Fibroblast of villous mesenchyme (primary cell): ENCODE data around the gene AMH. TPM values are rescaled to one million over a fixed set of nuclear protein-coding genes. Genes with fewer than 3 reads are reported as not detected.

Source experiments
- DNase-seq: peaks from one replicate; pipeline ENCODE4 v3.0.0-alpha.2; 2010; ENCODE audit warnings: low read depth
- H3K4me3 ChIP-seq: 2 replicates; pipeline ENCODE4 v1.5.1; 2011; ENCODE audit warnings: low read depth, mild to moderate bottlenecking, low read length
- small RNA-seq: library from RNA; depleted of rRNA; stranded (forward); fragments of <200 nt; gene quantifications from one replicate; pipeline ENCODE3, GENCODE V24; 2012
- total RNA-seq: library from RNA; depleted of rRNA; stranded (reverse); fragments of >200 nt; gene quantifications from 2 replicates; pipeline ENCODE4 v1.2.3, GENCODE V29; 2012
- TF ChIP-seq, protein P1 (sequence below): IDR thresholded peaks from 2 replicates; pipeline ENCODE4 v1.5.1; 2012; ENCODE audit warnings: low read depth, mild to moderate bottlenecking, low read length; ENCODE audit not compliant: insufficient read depth

AMH gene
- total RNA-seq, 1 donor, result 1.3 TPM

DNA sequence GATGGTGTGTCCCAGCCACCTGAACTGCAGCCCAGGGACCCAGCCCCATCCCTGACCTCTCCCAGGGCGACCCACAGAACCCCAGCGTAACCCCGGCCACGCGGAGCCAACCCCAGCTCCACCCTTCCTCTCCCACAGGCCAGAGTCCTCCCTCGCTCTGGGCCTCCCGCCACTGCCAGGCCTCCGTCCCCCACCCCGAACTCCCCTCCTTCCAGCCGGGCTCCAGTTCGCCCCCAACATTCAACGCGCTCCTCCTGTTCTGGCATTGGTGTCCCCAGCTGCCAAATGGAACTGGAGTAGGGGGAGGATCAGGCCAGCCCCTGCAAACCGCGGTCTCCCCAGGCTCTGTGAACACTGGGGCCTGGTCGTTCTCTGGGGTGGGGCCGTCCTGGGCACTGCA is 51.4 kb downstream of the AMH start:
- TF ChIP-seq, protein P1, sequence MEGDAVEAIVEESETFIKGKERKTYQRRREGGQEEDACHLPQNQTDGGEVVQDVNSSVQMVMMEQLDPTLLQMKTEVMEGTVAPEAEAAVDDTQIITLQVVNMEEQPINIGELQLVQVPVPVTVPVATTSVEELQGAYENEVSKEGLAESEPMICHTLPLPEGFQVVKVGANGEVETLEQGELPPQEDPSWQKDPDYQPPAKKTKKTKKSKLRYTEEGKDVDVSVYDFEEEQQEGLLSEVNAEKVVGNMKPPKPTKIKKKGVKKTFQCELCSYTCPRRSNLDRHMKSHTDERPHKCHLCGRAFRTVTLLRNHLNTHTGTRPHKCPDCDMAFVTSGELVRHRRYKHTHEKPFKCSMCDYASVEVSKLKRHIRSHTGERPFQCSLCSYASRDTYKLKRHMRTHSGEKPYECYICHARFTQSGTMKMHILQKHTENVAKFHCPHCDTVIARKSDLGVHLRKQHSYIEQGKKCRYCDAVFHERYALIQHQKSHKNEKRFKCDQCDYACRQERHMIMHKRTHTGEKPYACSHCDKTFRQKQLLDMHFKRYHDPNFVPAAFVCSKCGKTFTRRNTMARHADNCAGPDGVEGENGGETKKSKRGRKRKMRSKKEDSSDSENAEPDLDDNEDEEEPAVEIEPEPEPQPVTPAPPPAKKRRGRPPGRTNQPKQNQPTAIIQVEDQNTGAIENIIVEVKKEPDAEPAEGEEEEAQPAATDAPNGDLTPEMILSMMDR, result no peak
- DNase-seq, result no peak

More for the DNA sequence above, 51.4 kb downstream of the AMH start:
- no peak overlapping the region for H3K4me3 ChIP-seq

Small RNA genes within 50 kb of the gene (small RNA-seq; reads per million reads assigned to genes)
- not detected for gene MIR1227

Other genes starting within 250 kb of the AMH start
- 46.6 and 51.5 TPM in 2 replicates for gene BTBD2, start 233.6 kb upstream of the AMH start, total RNA-seq
- gene MKNK2, start 198.1 kb upstream of the AMH start, total RNA-seq, result 59.2 and 80.9 TPM in 2 replicates
- 31.2 and 36.7 TPM in 2 replicates for gene MOB3A, start 153.0 kb upstream of the AMH start, total RNA-seq
- gene IZUMO4, start 152.4 kb upstream of the AMH start, total RNA-seq, result 1.3 TPM in 2 replicates
- 122 and 140 TPM in 2 replicates for gene AP3D1, start 97.8 kb upstream of the AMH start, total RNA-seq
- 5.6 and 8.4 TPM in 2 replicates for gene DOT1L, start 85.4 kb upstream of the AMH start, total RNA-seq
- gene PLEKHJ1, start 13.0 kb upstream of the AMH start, total RNA-seq, result 43.6 and 46.4 TPM in 2 replicates
- 24.6 and 25.1 TPM in 2 replicates for gene SF3A2, start 12.5 kb upstream of the AMH start, total RNA-seq
- gene JSRP1, start 7.1 kb downstream of the AMH start, total RNA-seq, result 0.43 TPM in 1 of 2 replicates, not detected in the other
- under 0.01 TPM in 1 of 2 replicates, not detected in the other for gene PEAK3, start 32.9 kb downstream of the AMH start, total RNA-seq
- gene LINGO3, start 58.8 kb downstream of the AMH start, total RNA-seq, result under 0.01 TPM in 1 of 2 replicates, not detected in the other
- 69.3 and 78.2 TPM in 2 replicates for gene LSM7, start 79.3 kb downstream of the AMH start, total RNA-seq
- 25.5 and 39.9 TPM in 2 replicates for gene SPPL2B, start 79.4 kb downstream of the AMH start, total RNA-seq
- not detected in 2 replicates for gene TMPRSS9, start 110.9 kb downstream of the AMH start, total RNA-seq
- gene TIMM13, start 178.3 kb downstream of the AMH start, total RNA-seq, result 24.2 and 34.8 TPM in 2 replicates
- 58.6 and 92.0 TPM in 2 replicates for gene LMNB2, start 207.6 kb downstream of the AMH start, total RNA-seq
- 54.8 and 70.9 TPM in 2 replicates for gene GADD45B, start 226.8 kb downstream of the AMH start, total RNA-seq